ENCODE results near the gene ANKMY1. TPM values are rescaled to one million over a fixed set of nuclear protein-coding genes. Genes with fewer than 3 reads are reported as not detected.

ANKMY1 gene
- total RNA-seq, 1 experiment from 2014 or later: 28.3 TPM

DNA sequence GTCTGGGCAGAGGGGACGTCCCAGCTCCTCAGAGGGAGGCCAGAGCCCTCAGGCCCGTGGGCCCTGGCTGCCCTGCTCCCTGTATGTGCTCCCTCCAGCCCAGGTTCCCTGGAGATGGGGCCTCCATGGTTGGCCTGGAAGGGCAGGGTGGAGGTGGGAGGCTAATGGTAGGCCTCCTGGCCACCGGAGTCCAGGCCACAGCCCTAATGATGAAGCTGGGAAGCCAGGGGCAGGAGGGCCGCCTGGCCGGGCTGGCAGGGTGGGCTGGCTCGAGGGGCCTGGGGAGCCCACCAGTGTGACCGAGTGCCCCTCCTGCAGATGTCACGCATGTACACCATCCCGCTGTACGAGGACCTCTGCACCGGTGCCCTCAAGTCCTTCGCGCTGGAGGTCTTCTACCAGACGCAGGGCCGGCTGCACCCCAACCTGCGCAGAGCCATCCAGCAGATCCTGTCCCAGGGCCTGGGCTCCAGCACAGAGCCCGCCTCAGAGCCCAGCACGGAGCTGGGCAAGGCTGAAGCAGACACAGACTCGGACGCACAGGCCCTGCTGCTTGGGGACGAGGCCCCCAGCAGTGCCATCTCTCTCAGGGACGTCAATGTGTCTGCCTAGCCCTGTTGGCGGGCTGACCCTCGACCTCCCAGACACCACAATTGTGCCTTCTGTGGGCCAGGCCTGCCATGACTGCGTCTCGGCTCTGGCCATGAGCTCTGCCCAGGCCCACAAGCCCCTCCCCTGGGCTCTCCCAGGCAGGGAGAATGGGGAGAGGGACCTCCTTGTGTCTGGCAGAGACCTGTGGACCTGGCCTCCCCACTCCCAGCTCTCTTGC is 19.7 kb upstream of the ANKMY1 start:
- ChIA-PET RAD21 (ENCODE audit: low non-redundant PET in 1 of 2, low total read pairs in 2 of 2, uncharacterized antibody in 2 of 2, unreplicated experiment in 2 of 2) (interaction anchor here in 1 of 2 experiments (0.6 kb wide), 1 partner anchor 158 kb away, joined by 4 read pairs; no protein-coding TSS in a partner anchor), CTCF (interaction anchor here (3.7 kb wide), 1 partner anchor 11 kb away, joined by 48 read pairs; no protein-coding TSS in a partner anchor), POLR2A (no interaction called here)
- TSS peak; percentile 7 for BruUV-seq (replicated peaks)
- ATAC-seq (no peak), DNase-seq (ENCODE audit: low read depth, low spot score) (no peak)
- Histone ChIP-seq H3K4me2 (ENCODE audit: low read length) (no peak overlapping the region), H2AFZ (ENCODE audit: low read depth, low read length, poor library complexity, severe bottlenecking) (no peak overlapping the region), H3K27ac (ENCODE audit: low read depth, low read length) (no peak overlapping the region), H3K9ac (ENCODE audit: low read length) (no peak overlapping the region), H3K4me1 (ENCODE audit: control insufficient read depth in 1 of 2, insufficient read depth in 2 of 2, low read length in 2 of 2) (peaks cover 35 to 39% of the 10 kb centered on the region in 2 experiments), H3K9me2 (ENCODE audit: insufficient read depth) (no peaks in the 10 kb centered on the region), H3K9me3 (ENCODE audit: control insufficient read depth in 1 of 2, insufficient read depth in 1 of 2, low read depth in 1 of 2, low read length in 2 of 2) (no peaks in the 10 kb centered on the region), H4K20me1 (ENCODE audit: insufficient read depth) (no peaks in the 10 kb centered on the region), H3K79me2 (ENCODE audit: insufficient read depth, low read length) (peaks cover 36% of the 10 kb centered on the region), H3K27me3 (ENCODE audit: insufficient read depth, low read length) (no peaks in the 10 kb centered on the region), H3K36me3 (ENCODE audit: control insufficient read depth in 1 of 2, insufficient read depth in 2 of 2, low read length in 2 of 2) (no peaks in the 10 kb centered on the region), H3K4me3 (replicated peaks in 1 of 2; ENCODE audit: low read depth in 1 of 2, low read length in 2 of 2) (no peak overlapping the region)
- TF ChIP-seq POLR2A (IDR thresholded peaks at IDR 0.05; ENCODE audit: borderline replicate concordance, extremely low read depth, insufficient read depth, insufficient read length) (no peak), ELF1 (IDR thresholded peaks at IDR 0.05; ENCODE audit: borderline replicate concordance, low read depth) (no peak), ZFX (IDR thresholded peaks at IDR 0.05) (no peak), CEBPB (IDR thresholded peaks at IDR 0.05; ENCODE audit: low read depth) (no peak), MAX (IDR thresholded peaks at IDR 0.05) (no peak), TCF7L2 (IDR thresholded peaks at IDR 0.05; ENCODE audit: borderline replicate concordance, extremely low read depth, insufficient read depth, insufficient read length) (no peak), EZH2phosphoT487 (IDR thresholded peaks at IDR 0.05; ENCODE audit: borderline replicate concordance) (no peak), SP1 (IDR thresholded peaks at IDR 0.05; ENCODE audit: low read depth) (no peak)
- TF ChIP-seq, protein P1, sequence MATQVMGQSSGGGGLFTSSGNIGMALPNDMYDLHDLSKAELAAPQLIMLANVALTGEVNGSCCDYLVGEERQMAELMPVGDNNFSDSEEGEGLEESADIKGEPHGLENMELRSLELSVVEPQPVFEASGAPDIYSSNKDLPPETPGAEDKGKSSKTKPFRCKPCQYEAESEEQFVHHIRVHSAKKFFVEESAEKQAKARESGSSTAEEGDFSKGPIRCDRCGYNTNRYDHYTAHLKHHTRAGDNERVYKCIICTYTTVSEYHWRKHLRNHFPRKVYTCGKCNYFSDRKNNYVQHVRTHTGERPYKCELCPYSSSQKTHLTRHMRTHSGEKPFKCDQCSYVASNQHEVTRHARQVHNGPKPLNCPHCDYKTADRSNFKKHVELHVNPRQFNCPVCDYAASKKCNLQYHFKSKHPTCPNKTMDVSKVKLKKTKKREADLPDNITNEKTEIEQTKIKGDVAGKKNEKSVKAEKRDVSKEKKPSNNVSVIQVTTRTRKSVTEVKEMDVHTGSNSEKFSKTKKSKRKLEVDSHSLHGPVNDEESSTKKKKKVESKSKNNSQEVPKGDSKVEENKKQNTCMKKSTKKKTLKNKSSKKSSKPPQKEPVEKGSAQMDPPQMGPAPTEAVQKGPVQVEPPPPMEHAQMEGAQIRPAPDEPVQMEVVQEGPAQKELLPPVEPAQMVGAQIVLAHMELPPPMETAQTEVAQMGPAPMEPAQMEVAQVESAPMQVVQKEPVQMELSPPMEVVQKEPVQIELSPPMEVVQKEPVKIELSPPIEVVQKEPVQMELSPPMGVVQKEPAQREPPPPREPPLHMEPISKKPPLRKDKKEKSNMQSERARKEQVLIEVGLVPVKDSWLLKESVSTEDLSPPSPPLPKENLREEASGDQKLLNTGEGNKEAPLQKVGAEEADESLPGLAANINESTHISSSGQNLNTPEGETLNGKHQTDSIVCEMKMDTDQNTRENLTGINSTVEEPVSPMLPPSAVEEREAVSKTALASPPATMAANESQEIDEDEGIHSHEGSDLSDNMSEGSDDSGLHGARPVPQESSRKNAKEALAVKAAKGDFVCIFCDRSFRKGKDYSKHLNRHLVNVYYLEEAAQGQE (IDR thresholded peaks at IDR 0.05; ENCODE audit: low read depth): no peak
- intact Hi-C loops (cut with micrococcal nuclease): no loop called here

Measured in HCT116 (cell line).